Spleen (tissue), 7 donors: ENCODE measurements around the gene EPHB4.

Source experiments
- CTCF ChIP-seq, 11 experiments: fragments of 200-600 bp in 7 of 11; fragments of 450-650 bp in 4 of 11; sonication (generic) in 4 of 11; IDR thresholded peaks in 8 of 11; conservative IDR thresholded peaks in 3 of 11; 1 replicate in 7 of 11; 2 replicates in 4 of 11; pipeline versions ENCODE4 v1.4.0 to v1.8.0; 2016 to 2021; ENCODE audit warnings: antibody characterized with exemption in 11 of 11, inconsistent platforms in 4 of 11, mild to moderate bottlenecking in 1 of 11
- POLR2AphosphoS5 ChIP-seq, 3 donors: sonication (generic); formaldehyde crosslinking; IDR thresholded peaks; one replicate each; pipeline ENCODE4 v1.5.1; 2017; ENCODE audit warnings: antibody characterized with exemption in 3 of 3
- donor health status: DM: no; HTN: no; CAD: no; lungs with moderate emphysema.
- donor health status: DM: no; HTN: no; CAD: no.
- donor health status: DM: no; HTN: no; CAD: no.

GRCh38 chr7:100835903-100836811 is 8.8 kb upstream of the EPHB4 start:
- no peak for TF ChIP-seq CTCF (IDR thresholded peaks at IDR 0.05 in 8 of 11, conservative IDR thresholded peaks at IDR 0.05 in 3 of 11)
- TF ChIP-seq POLR2AphosphoS5 (IDR thresholded peaks at IDR 0.05), result peak; percentile 59 to 77 (median 71)
